Parathyroid adenoma (tissue), 2 donors: ENCODE data around the gene DPM3.

Source experiments
- H2AFZ ChIP-seq: fragments of 300-600 bp; sonication (generic); one replicate; pipeline ENCODE4 v1.7.0; 2017; ENCODE audit warnings: antibody characterized with exemption, mild to moderate bottlenecking
- H3K27ac ChIP-seq: fragments of 300-600 bp; sonication (generic); one replicate; pipeline ENCODE4 v1.7.0; 2017
- H3K27me3 ChIP-seq: fragments of 300-600 bp; sonication (generic); one replicate; pipeline ENCODE4 v1.7.0; 2017; ENCODE audit warnings: low read length; ENCODE audit not compliant: control insufficient read depth, insufficient read depth
- H3K36me3 ChIP-seq: fragments of 300-600 bp; sonication (generic); one replicate; pipeline ENCODE4 v1.7.0; 2017; ENCODE audit warnings: low read length; ENCODE audit not compliant: control insufficient read depth, insufficient read depth
- H3K4me1 ChIP-seq: fragments of 300-600 bp; sonication (generic); one replicate; pipeline ENCODE4 v1.7.0; 2017; ENCODE audit warnings: control low read depth
- H3K4me2 ChIP-seq: fragments of 300-600 bp; sonication (generic); one replicate; pipeline ENCODE4 v1.7.0; 2017; ENCODE audit warnings: low read length
- H3K4me3 ChIP-seq: fragments of 300-600 bp; sonication (generic); one replicate; pipeline ENCODE4 v1.7.0; 2017; ENCODE audit warnings: low read depth, low read length
- H3K79me2 ChIP-seq: fragments of 300-600 bp; sonication (generic); one replicate; pipeline ENCODE4 v1.7.0; 2017; ENCODE audit warnings: control low read depth
- H3K9ac ChIP-seq: fragments of 300-600 bp; sonication (generic); one replicate; pipeline ENCODE4 v1.7.0; 2017; ENCODE audit warnings: mild to moderate bottlenecking
- H3K9me3 ChIP-seq: fragments of 300-600 bp; sonication (generic); one replicate; pipeline ENCODE4 v1.7.0; 2017; ENCODE audit warnings: low read length; ENCODE audit not compliant: control insufficient read depth
- CTCF ChIP-seq: fragments of 300-600 bp; sonication (generic); IDR thresholded peaks from one replicate; pipeline ENCODE4 v1.7.0; 2017; ENCODE audit warnings: antibody characterized with exemption, mild to moderate bottlenecking
- donor health status: primary hyperparathyroidism.

Gene DPM3

GRCh38 chr1:155116113-155116764 is 24.1 kb downstream of the DPM3 start:
- H3K27ac ChIP-seq, result no peak overlapping the region

GRCh38 chr1:155113450-155113980 is 26.8 kb downstream of the DPM3 start:
- H3K4me1 ChIP-seq, result no peaks in the 10 kb centered on the region
- no peaks in the 10 kb centered on the region for H3K36me3 ChIP-seq
- no peaks in the 10 kb centered on the region for H3K79me2 ChIP-seq
- H3K4me3 ChIP-seq, result no peak overlapping the region
- no peak for TF ChIP-seq CTCF
- H3K9me3 ChIP-seq, result no peaks in the 10 kb centered on the region
- H3K4me2 ChIP-seq, result no peak overlapping the region
- H3K27me3 ChIP-seq, result no peaks in the 10 kb centered on the region
- H3K27ac ChIP-seq, result no peak overlapping the region
- no peak overlapping the region for H2AFZ ChIP-seq
- no peak overlapping the region for H3K9ac ChIP-seq

More at GRCh38 chr1:155116113-155116764, 24.1 kb downstream of the DPM3 start:
- no peaks in the 10 kb centered on the region for H3K4me1 ChIP-seq
- no peaks in the 10 kb centered on the region for H3K36me3 ChIP-seq
- no peak overlapping the region for H3K4me3 ChIP-seq
- H2AFZ ChIP-seq, result no peak overlapping the region
- no peaks in the 10 kb centered on the region for H3K9me3 ChIP-seq
- no peak for TF ChIP-seq CTCF
- no peaks in the 10 kb centered on the region for H3K27me3 ChIP-seq
- no peak overlapping the region for H3K9ac ChIP-seq
- H3K79me2 ChIP-seq, result no peaks in the 10 kb centered on the region
- no peak overlapping the region for H3K4me2 ChIP-seq

- Histone ChIP-seq H3K9me3 (no peaks in the 10 kb centered on the region), H3K4me3 (no peak overlapping the region), H3K9ac (no peak overlapping the region), H3K4me2 (no peak overlapping the region), H3K4me1 (no peaks in the 10 kb centered on the region), H3K36me3 (no peaks in the 10 kb centered on the region), H3K79me2 (no peaks in the 10 kb centered on the region), H2AFZ (no peak overlapping the region), H3K27me3 (no peaks in the 10 kb centered on the region), H3K27ac (no peak overlapping the region)
- no peak for TF ChIP-seq CTCF
These were observed 29.5 kb downstream of the DPM3 start for GRCh38 chr1:155110826-155111225.

- Histone ChIP-seq H3K27ac (no peak overlapping the region), H3K27me3 (no peaks in the 10 kb centered on the region), H3K79me2 (no peaks in the 10 kb centered on the region), H3K9me3 (no peaks in the 10 kb centered on the region), H3K9ac (no peak overlapping the region), H3K4me1 (no peaks in the 10 kb centered on the region), H3K36me3 (no peaks in the 10 kb centered on the region), H3K4me2 (no peak overlapping the region), H2AFZ (no peak overlapping the region), H3K4me3 (no peak overlapping the region)
- no peak for TF ChIP-seq CTCF
These were observed 29.9 kb downstream of the DPM3 start for GRCh38 chr1:155110381-155110780.

- H3K79me2 ChIP-seq, result no peaks in the 10 kb centered on the region
- H3K4me1 ChIP-seq, result no peaks in the 10 kb centered on the region
- H3K9ac ChIP-seq, result no peak overlapping the region
- no peaks in the 10 kb centered on the region for H3K36me3 ChIP-seq
- no peaks in the 10 kb centered on the region for H3K27me3 ChIP-seq
- H3K4me2 ChIP-seq, result no peak overlapping the region
- H3K27ac ChIP-seq, result no peak overlapping the region
- no peak overlapping the region for H2AFZ ChIP-seq
- no peak for TF ChIP-seq CTCF
- no peaks in the 10 kb centered on the region for H3K9me3 ChIP-seq
- H3K4me3 ChIP-seq, result no peak overlapping the region
These were observed 32.0 kb downstream of the DPM3 start for GRCh38 chr1:155108296-155108695.
